HepG2 (cell line): ENCODE measurements around the gene U2SURP. TPM values are rescaled to one million over a fixed set of nuclear protein-coding genes. Genes with fewer than 3 reads are reported as not detected.

Source experiments
- ATF4 ChIP-seq, 2 experiments: fragments of 450-650 bp in 1 of 2; sonication (generic) in 1 of 2; formaldehyde crosslinking; IDR thresholded peaks; 2 replicates each; pipeline versions ENCODE4 v1.5.0 to v1.8.0; 2020 to 2022; ENCODE audit warnings: mild to moderate bottlenecking in 1 of 2, missing genetic modification reagents in 1 of 2
- CEBPZ ChIP-seq: IDR thresholded peaks from 2 replicates; pipeline ENCODE4 v1.6.1; 2012; ENCODE audit warnings: low read length, improper control_type of control experiment
- DMAP1 ChIP-seq: IDR thresholded peaks from 2 replicates; pipeline ENCODE4 v1.6.1; 2016
- KDM5A ChIP-seq: fragments of 200-600 bp; sonication (generic); IDR thresholded peaks from 2 replicates; pipeline ENCODE4 v1.7.0; 2018; ENCODE audit warnings: antibody characterized with exemption, mild to moderate bottlenecking, low read length, borderline replicate concordance
- NRL ChIP-seq: sonication (generic); formaldehyde crosslinking; IDR thresholded peaks from 2 replicates; pipeline ENCODE4 v1.5.0; 2020; ENCODE audit warnings: missing genetic modification reagents, mild to moderate bottlenecking, moderate library complexity, borderline replicate concordance
- PAF1 ChIP-seq: IDR thresholded peaks from 2 replicates; pipeline ENCODE4 v1.6.1; 2016; ENCODE audit warnings: missing genetic modification reagents, missing compliant biosample characterization
- POLR2G ChIP-seq: fragments of 200-400 bp; formaldehyde crosslinking; IDR thresholded peaks from 2 replicates; pipeline ENCODE4 v1.6.1; 2018; ENCODE audit warnings: mild to moderate bottlenecking, low read depth, low read length, moderate library complexity
- REST ChIP-seq, 2 experiments: IDR thresholded peaks; 2 replicates each; pipeline ENCODE4 v1.6.1; 2011 to 2012; ENCODE audit warnings: low read length in 2 of 2, borderline replicate concordance in 1 of 2, low read depth in 1 of 2, mild to moderate bottlenecking in 1 of 2, moderate library complexity in 1 of 2
- RNF219 ChIP-seq: sonication (generic); formaldehyde crosslinking; IDR thresholded peaks from 2 replicates; pipeline ENCODE4 v1.5.0; 2020; ENCODE audit warnings: mild to moderate bottlenecking, missing genetic modification reagents
- SIX1 ChIP-seq: sonication (generic); formaldehyde crosslinking; IDR thresholded peaks from 2 replicates; pipeline ENCODE4 v1.4.0; 2020; ENCODE audit warnings: missing genetic modification reagents, borderline replicate concordance
- SKI ChIP-seq: fragments of 450-650 bp; IDR thresholded peaks from one replicate; pipeline ENCODE4 v1.6.1; 2018; ENCODE audit warnings: mild to moderate bottlenecking; ENCODE audit not compliant: partially characterized antibody
- TCF12 ChIP-seq, 2 experiments: fragments of 450-650 bp in 1 of 2; sonication (generic) in 1 of 2; formaldehyde crosslinking in 1 of 2; IDR thresholded peaks; 2 replicates each; pipeline versions ENCODE4 v1.6.1 to v1.8.0; 2017 to 2022; ENCODE audit warnings: antibody characterized with exemption in 1 of 2, mild to moderate bottlenecking in 1 of 2, missing genetic modification reagents in 1 of 2, moderate library complexity in 1 of 2
- ZC3H13 ChIP-seq: sonication (generic); formaldehyde crosslinking; IDR thresholded peaks from 2 replicates; pipeline ENCODE4 v1.8.1; 2023; ENCODE audit warnings: mild to moderate bottlenecking, missing genetic modification reagents, moderate library complexity
- ZNF256 ChIP-seq: sonication (generic); formaldehyde crosslinking; conservative IDR thresholded peaks from 2 replicates; pipeline ENCODE4 v1.4.0; 2020; ENCODE audit warnings: missing genetic modification reagents
- ZNF543 ChIP-seq: sonication (generic); formaldehyde crosslinking; IDR thresholded peaks from 2 replicates; pipeline ENCODE4 v1.4.0; 2020; ENCODE audit warnings: mild to moderate bottlenecking, missing genetic modification reagents
- ZNF788 ChIP-seq: sonication (generic); formaldehyde crosslinking; IDR thresholded peaks from 2 replicates; pipeline ENCODE4 v1.5.0; 2020; ENCODE audit warnings: mild to moderate bottlenecking, missing genetic modification reagents, borderline replicate concordance
- ZNF790 ChIP-seq: sonication (generic); formaldehyde crosslinking; IDR thresholded peaks from 2 replicates; pipeline ENCODE4 v1.8.0; 2022; ENCODE audit warnings: missing genetic modification reagents, mild to moderate bottlenecking, borderline replicate concordance
- ZSCAN31 ChIP-seq: sonication (generic); formaldehyde crosslinking; IDR thresholded peaks from 2 replicates; pipeline ENCODE4 v1.5.0; 2020; ENCODE audit warnings: low read depth, mild to moderate bottlenecking, missing genetic modification reagents
- polyA plus RNA-seq, 8 experiments: library from polyadenylated mRNA; depleted of rRNA in 3 of 8; stranded (reverse) in 7 of 8; unstranded in 1 of 8; fragments of >200 nt; fragmentation: Illumina TruSeq in 4 of 8; extraction: Trizol in 4 of 8; gene quantifications; 2 replicates each; pipeline versions ENCODE4 v1.2.1 to v1.2.3, GENCODE V29; 2011 to 2016; ENCODE audit warnings: low read depth in 4 of 8, missing spikeins in 1 of 8, mixed read lengths in 1 of 8; ENCODE audit not compliant: insufficient read depth in 1 of 8
- total RNA-seq, 5 experiments: library from RNA; depleted of rRNA; stranded (reverse); fragments of >200 nt; fragmentation: Illumina TruSeq; extraction: Trizol; gene quantifications; 2 replicates each; pipeline ENCODE4 v1.2.3, GENCODE V29; 2016; ENCODE audit warnings: low read depth in 1 of 5

The U2SURP gene
- total and polyA plus RNA-seq, 2 of the 13 experiments (the other 11 are each of a cell fraction or from before 2014, with no cell fraction given) = 55.9 to 173 TPM

GRCh38 chr3:143001369-143002082 lies at the start of gene U2SURP (continued):
- peak; percentile 73; the same call in 1 of the 2 replicates for TF ChIP-seq ZNF543 (CRISPR knock-in tag)
- TF ChIP-seq PAF1 (CRISPR knock-in tag) = no peak
- peak; percentile 93 for TF ChIP-seq POLR2G
- TF ChIP-seq ZNF256 (CRISPR knock-in tag) = no peak
- TF ChIP-seq KDM5A = peak; percentile 98
- peak; percentile 59; the same call in 1 of the 2 replicates for TF ChIP-seq ZNF790 (CRISPR knock-in tag)
- peak in 1 of 2 experiments; percentile 78; a peak in 2 of 4 replicates for TF ChIP-seq ATF4 (CRISPR knock-in tag; IDR thresholded peaks at IDR 0.05)
- TF ChIP-seq ZC3H13 = peak; percentile 85; the same call in 1 of the 2 replicates
- peak in 1 of 2 experiments; percentile 76; a peak in 1 of 4 replicates for TF ChIP-seq REST (IDR thresholded peaks at IDR 0.05; ENCODE audit: borderline replicate concordance in 1 of 2, low read depth in 1 of 2, low read length in 2 of 2)
- peak; percentile 93; the same call in 1 of the 2 replicates for TF ChIP-seq ZNF788 (CRISPR knock-in tag)
- peak; percentile 60; the same call in 1 of the 2 replicates for TF ChIP-seq SIX1
- TF ChIP-seq DMAP1 (CRISPR knock-in tag) = peak; percentile 90
- TF ChIP-seq TCF12 (IDR thresholded peaks at IDR 0.05) = no peak
- 0 out of 2 replicates have a peak, but pooled peaks have one; percentile 68 for TF ChIP-seq TCF12 (CRISPR knock-in tag; IDR thresholded peaks at IDR 0.05)
- no peak for TF ChIP-seq CEBPZ
- TF ChIP-seq ZSCAN31 = peak; percentile 81; the same call in 1 of the 2 replicates
- peak; percentile 33; the same call in 1 of the 2 replicates for TF ChIP-seq RNF219 (CRISPR knock-in tag)
- TF ChIP-seq SKI = peak; percentile 72
- TF ChIP-seq NRL (CRISPR knock-in tag) = peak; percentile 89
